Measurements from ENCODE around the gene CHST9. TPM values are rescaled to one million over a fixed set of nuclear protein-coding genes. Genes with fewer than 3 reads are reported as not detected.
"Not testable (repeated sequence)": the region's sequence is repeated elsewhere in the genome, so short reads cannot be mapped to it uniquely, and the experiment has no call there.

Gene CHST9
- total RNA-seq, 1 experiment from 2014 or later = 3.5 TPM

GRCh38 chr18:27094621-27095020 lies 90.5 kb downstream of the CHST9 start:
- H4K91ac ChIP-seq (ENCODE audit: insufficient read length, low read depth, low read length) = no peak overlapping the region

GRCh38 chr18:27093290-27093689 lies 91.8 kb downstream of the CHST9 start:
- H3K27ac ChIP-seq (ENCODE audit: insufficient read length, low read depth, low read length); H3K56ac ChIP-seq (ENCODE audit: insufficient read length, low read depth, low read length); H4K8ac ChIP-seq (replicated peaks; ENCODE audit: insufficient read length, low read depth, low read length); DNase-seq; H2AK5ac ChIP-seq (ENCODE audit: insufficient read length, low read length); H2BK12ac ChIP-seq (ENCODE audit: insufficient read length, low read depth, low read length); H2BK15ac ChIP-seq (ENCODE audit: low read depth, low read length); H3K23me2 ChIP-seq (ENCODE audit: insufficient read length, low read depth, low read length, poor library complexity, severe bottlenecking); H3K14ac ChIP-seq (ENCODE audit: insufficient read depth, low read length); H3K4me1 Mint-ChIP-seq; H3K4me3 Mint-ChIP-seq; H3K79me1 ChIP-seq (ENCODE audit: insufficient read depth, low read depth, low read length, poor library complexity, severe bottlenecking); H2AFZ ChIP-seq (ENCODE audit: low read length); H3K27ac Mint-ChIP-seq; H3K27me3 ChIP-seq (ENCODE audit: insufficient read depth, low read length); H3K4me1 ChIP-seq (ENCODE audit: insufficient read depth, low read length); H4K91ac ChIP-seq (ENCODE audit: insufficient read length, low read depth, low read length); H4K5ac ChIP-seq (ENCODE audit: insufficient read length, low read depth, low read length); H3K9me3 ChIP-seq (ENCODE audit: control insufficient read depth, low read depth, low read length); H3K79me2 ChIP-seq (ENCODE audit: insufficient read depth, low read length); H3K18ac ChIP-seq (ENCODE audit: insufficient read length, low read depth, low read length); H3T11ph ChIP-seq (ENCODE audit: low read length); H2BK20ac ChIP-seq (ENCODE audit: low read depth, low read length, poor library complexity, severe bottlenecking); H3K4ac ChIP-seq (ENCODE audit: low read depth, low read length); H2BK120ac ChIP-seq (ENCODE audit: low read depth, low read length, poor library complexity, severe bottlenecking); H2BK5ac ChIP-seq (ENCODE audit: insufficient read length, low read length); H3K4me2 ChIP-seq (ENCODE audit: insufficient read depth, insufficient read length, low read length); H3K9ac ChIP-seq (ENCODE audit: extremely low read depth, insufficient read length, low read length); H4K20me1 ChIP-seq (ENCODE audit: control insufficient read depth, insufficient read depth, insufficient read length); H3K23ac ChIP-seq (ENCODE audit: insufficient read length, low read depth, low read length); H3K27me3 Mint-ChIP-seq (ENCODE audit: low read depth): not testable (repeated sequence)
- no CpG with 5 or more reads among the region's 9 CpGs for WGBS (ENCODE audit: extremely low coverage, insufficient read length, low lambda C conversion rate)
- H3K9me3 Mint-ChIP-seq = peaks cover 12 to 26% of the 10 kb centered on the region in 2 experiments
- H3K36me3 Mint-ChIP-seq (ENCODE audit: insufficient read depth in 1 of 3, low read depth in 3 of 3) = peaks cover 3 to 26% (median 22%) of the 10 kb centered on the region in 3 experiments; a peak in 5 of 7 replicates

More at GRCh38 chr18:27094621-27095020, 90.5 kb downstream of the CHST9 start:
- Mint-ChIP-seq H3K36me3 (ENCODE audit: insufficient read depth in 1 of 3, low read depth in 3 of 3) (peaks cover 11 to 36% (median 33%) of the 10 kb centered on the region in 3 experiments; a peak in 6 of 7 replicates), H3K9me3 (peaks cover 23 to 36% of the 10 kb centered on the region in 2 experiments), H3K4me1 (no peaks in the 10 kb centered on the region; a peak in 2 of 4 replicates), H3K27me3 (ENCODE audit: low read depth) (no peaks in the 10 kb centered on the region), H3K4me3 (no peak overlapping the region), H3K27ac (no peak overlapping the region)
- H3K4me1 ChIP-seq (ENCODE audit: insufficient read depth, low read length) = no peaks in the 10 kb centered on the region
- DNase-seq = no peak
- no peak for TF ChIP-seq CTCF (conservative IDR thresholded peaks at IDR 0.05)
- no peak overlapping the region for H3K4ac ChIP-seq (ENCODE audit: low read depth, low read length)
- no peak overlapping the region for H3K27ac ChIP-seq (ENCODE audit: insufficient read length, low read depth, low read length)
- H3K23me2 ChIP-seq (ENCODE audit: insufficient read length, low read depth, low read length, poor library complexity, severe bottlenecking) = no peaks in the 10 kb centered on the region
- no peak overlapping the region for H2BK120ac ChIP-seq (ENCODE audit: low read depth, low read length, poor library complexity, severe bottlenecking)
- H2AK5ac ChIP-seq (ENCODE audit: insufficient read length, low read length) = no peak overlapping the region
- no peak overlapping the region for H3K18ac ChIP-seq (ENCODE audit: insufficient read length, low read depth, low read length)
- no peak overlapping the region for H2AFZ ChIP-seq (ENCODE audit: low read length)
- no peak overlapping the region for H3T11ph ChIP-seq (ENCODE audit: low read length)
- H3K79me1 ChIP-seq (ENCODE audit: insufficient read depth, low read depth, low read length, poor library complexity, severe bottlenecking) = no peaks in the 10 kb centered on the region
- H2BK5ac ChIP-seq (ENCODE audit: insufficient read length, low read length) = no peak overlapping the region
- no peaks in the 10 kb centered on the region for H3K9me3 ChIP-seq (ENCODE audit: control insufficient read depth, low read depth, low read length)
- H4K8ac ChIP-seq (replicated peaks; ENCODE audit: insufficient read length, low read depth, low read length) = no peak overlapping the region
- no peak overlapping the region for H3K56ac ChIP-seq (ENCODE audit: insufficient read length, low read depth, low read length)
- no peaks in the 10 kb centered on the region for H4K20me1 ChIP-seq (ENCODE audit: control insufficient read depth, insufficient read depth, insufficient read length)
- WGBS (ENCODE audit: extremely low coverage, insufficient read length, low lambda C conversion rate) = no CpG with 5 or more reads among the region's 1 CpG
- no peak overlapping the region for H2BK15ac ChIP-seq (ENCODE audit: low read depth, low read length)
- H2BK12ac ChIP-seq (ENCODE audit: insufficient read length, low read depth, low read length) = no peak overlapping the region
- no peaks in the 10 kb centered on the region for H3K27me3 ChIP-seq (ENCODE audit: insufficient read depth, low read length)
- no peak overlapping the region for H3K4me2 ChIP-seq (ENCODE audit: insufficient read depth, insufficient read length, low read length)
- H3K23ac ChIP-seq (ENCODE audit: insufficient read length, low read depth, low read length) = no peak overlapping the region
- no peak overlapping the region for H3K14ac ChIP-seq (ENCODE audit: insufficient read depth, low read length)
- no peaks in the 10 kb centered on the region for H3K79me2 ChIP-seq (ENCODE audit: insufficient read depth, low read length)
- H4K5ac ChIP-seq (ENCODE audit: insufficient read length, low read depth, low read length) = no peak overlapping the region
- no peak overlapping the region for H2BK20ac ChIP-seq (ENCODE audit: low read depth, low read length, poor library complexity, severe bottlenecking)
- no peak overlapping the region for H3K9ac ChIP-seq (ENCODE audit: extremely low read depth, insufficient read length, low read length)

All from H9 (cell line).